ENCODE measurements around the gene ARHGEF17.
"Not testable (repeated sequence)": the region's sequence is repeated elsewhere in the genome, so short reads cannot be mapped to it uniquely, and the experiment has no call there.

Gene ARHGEF17

DNA sequence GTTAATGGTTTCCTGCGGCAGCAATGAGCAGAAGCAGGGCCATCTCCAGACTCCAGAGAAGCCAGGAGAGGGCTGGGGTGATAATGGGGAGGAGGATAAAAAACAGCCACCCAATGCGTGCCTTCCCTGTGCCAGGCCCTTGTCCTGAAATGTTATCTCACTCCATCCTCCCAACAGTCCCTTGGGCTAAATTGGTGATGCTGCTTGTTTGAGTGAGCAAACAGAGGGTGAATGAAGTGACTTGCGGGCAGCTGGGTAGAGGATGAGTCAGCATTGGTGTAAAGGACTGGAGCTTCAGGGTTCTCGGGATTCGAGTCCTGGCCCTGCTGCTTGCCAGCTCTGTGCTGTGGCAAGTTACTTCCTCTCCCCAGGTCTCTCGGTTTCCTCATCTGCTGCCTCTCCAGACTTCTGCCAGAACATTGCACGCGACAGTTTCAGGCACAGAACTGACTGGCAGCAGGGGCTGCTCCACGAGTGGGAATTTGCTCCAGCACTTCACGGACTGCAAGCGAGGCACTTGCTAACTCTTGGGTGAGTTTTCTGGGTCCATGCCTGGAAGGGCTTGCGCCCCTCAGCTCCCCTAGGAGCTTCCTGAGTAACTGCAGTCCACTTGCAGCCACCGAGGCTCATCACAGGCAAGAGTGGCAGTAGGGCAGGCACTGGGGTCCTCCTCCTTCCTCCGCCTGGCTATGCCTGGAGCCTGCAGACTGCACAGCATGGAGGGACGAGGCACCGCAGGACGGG, 36.0 kb upstream of the ARHGEF17 start, which contains the start of gene P2RY6:
TSS of gene P2RY6 (plus strand) at position 403 of the 744 bp plus-strand sequence. CDS start 24,181 bp downstream, outside the sequence.
- DNase-seq, result no peak

DNA sequence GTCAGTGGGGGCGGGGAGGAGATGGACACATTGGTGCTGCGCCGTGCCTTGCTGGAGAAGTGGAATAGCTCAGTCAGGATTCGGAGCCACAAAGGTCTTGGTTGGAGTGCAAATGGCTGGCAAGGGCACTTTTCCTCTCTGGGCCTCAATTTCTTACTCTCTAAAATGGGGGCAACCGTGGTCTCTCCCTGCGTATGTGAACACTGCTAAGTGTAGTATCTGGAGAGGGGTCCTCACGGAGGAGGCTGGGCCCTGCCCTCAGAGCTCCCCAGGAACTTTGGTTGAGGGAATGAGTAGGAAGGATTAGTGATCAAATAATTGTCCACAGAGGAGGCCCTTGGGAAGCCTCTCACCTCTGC, 35.4 kb upstream of the ARHGEF17 start:
- DNase-seq, result no peak

DNA sequence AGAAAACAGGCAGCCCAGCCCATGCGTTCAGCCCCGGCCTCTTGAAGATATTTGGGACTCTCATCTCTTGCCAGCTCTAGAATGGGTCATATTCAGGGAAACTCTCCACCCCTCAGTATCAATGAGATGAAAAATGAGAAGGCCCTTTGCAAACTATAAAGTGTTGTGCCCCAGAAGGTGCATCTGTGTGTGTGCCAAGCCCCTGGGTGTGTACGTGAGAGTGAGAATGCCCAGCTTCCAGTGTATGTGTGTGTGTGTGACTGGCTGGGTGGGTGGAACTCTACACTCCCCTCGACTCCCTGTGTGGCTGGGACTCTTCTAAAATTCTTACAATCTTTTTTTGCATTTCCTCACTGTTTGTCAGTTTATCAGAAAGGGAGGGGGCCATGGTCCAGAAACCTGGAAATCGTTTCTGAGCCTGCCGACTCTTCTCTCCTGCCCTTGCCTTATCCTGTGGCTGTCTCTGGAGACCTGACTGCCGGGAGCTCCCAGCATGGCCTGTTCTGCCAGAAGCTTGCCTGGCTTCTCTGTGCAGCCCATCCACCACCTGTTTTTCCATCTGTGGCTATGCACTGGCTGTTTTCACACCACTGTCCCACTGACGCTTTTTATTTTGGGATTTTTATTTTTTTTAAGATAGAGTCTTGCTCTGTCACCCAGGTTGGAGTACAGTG, 34.7 kb upstream of the ARHGEF17 start:
- DNase-seq, result no peak

DNA sequence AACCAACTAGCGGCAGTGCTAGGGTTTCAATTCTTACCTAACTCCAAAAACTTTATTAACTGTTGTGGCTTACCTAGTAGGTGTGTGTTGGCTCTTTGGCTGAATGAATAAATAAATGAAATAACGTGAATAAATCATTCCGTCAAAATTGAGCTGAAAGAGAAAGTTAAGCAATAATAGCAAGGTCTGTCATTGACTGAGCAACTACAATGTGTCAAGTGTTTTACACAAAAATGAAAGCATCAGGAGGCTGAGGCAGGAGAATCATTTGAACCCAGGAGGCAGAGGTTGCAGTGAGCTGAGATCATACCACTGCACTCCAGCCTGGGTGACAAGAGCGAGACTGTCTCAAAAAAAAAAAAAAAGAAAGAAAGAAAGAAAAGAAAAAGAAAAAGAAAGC, 33.9 kb upstream of the ARHGEF17 start:
- DNase-seq, result not testable (repeated sequence)

DNA sequence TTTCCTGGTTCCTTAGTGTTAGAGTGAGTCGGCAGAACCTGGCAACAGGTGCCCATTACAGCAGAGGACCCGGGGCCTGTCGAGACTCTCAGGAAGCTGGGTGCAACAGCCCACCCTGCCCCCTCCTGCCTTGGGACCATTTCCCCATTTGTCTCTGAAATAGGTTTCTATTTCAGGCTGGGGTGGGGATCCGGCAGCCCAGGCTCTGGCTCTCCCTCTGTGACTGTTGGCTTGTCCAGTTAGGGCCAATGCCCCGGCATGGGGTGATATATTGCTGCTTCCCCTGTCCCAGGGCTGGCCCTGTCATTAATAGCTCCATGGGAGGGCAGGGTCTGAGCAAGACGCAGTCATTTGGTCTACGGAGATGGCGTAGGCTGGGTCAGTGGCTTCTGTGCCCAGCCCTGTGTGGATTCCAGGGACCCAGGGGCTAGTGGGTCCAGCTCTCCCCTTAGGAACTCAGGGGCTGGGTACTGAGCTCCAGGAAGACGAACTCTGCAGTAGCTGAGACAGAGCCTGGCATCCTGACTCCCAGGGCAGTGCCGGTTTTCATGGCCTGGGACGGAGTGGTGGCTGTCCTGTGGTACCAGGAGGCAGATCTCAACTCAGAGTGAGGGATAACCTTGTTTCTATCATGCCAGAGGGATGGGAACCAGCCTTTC, 33.2 kb upstream of the ARHGEF17 start:
- no peak for DNase-seq

DNA sequence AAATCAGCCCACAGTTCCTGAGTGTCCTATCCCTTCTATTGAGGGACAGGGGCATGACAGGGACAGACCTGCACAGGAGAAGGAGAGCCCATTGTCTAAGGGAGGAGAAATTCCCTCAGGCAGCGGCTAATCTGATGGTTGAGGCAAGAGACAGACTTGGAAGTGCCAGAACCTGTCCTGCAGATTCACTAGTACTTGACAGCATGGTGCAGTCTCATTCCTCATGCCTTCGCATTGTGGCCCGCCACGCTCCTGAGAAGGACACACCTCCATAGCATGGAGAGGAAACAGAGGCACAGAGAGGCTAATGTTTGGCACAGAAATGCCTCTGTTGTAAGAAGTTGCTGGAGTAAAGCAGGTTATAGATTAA, 32.7 kb upstream of the ARHGEF17 start:
- DNase-seq, result no peak

DNA sequence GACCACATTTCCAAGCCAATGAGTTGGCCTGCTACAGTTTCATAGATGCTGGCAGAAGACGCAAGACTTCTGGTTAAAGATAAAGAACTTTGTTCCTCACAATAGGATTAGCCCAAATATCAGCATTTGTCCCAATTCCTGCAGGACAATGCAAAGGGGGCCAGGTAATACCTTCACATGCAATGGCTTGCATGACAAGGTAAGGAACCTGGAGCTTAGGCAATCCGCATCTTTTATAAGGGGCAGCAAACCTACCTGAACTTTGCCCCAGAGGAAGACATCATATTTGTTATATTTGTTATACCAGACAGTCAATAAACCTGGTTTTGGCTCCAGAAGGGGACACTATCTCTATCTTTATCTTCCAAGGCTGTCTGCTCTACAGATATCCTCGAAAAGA, 30.6 kb upstream of the ARHGEF17 start:
- no peak for DNase-seq

DNA sequence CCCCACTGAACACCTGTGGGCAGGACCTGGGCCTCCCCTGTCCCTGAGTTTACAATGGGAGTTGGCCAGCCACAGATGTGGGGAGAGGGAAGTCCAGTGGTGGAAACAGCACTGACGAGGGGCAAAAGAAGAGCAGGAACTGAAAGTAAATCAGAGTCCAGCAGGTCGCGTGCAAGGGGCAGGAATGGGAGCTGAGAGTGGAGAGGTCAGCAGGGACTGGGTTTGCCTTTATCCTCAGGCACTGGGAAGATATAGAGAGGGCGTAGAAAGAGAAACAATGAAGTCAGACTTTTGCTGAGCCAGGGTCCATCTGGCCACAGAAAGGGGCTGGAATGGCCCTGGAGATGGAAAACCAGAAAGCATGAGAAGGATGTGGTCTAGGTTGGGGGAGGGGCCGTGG, 27.4 kb upstream of the ARHGEF17 start:
- DNase-seq, result no peak

DNA sequence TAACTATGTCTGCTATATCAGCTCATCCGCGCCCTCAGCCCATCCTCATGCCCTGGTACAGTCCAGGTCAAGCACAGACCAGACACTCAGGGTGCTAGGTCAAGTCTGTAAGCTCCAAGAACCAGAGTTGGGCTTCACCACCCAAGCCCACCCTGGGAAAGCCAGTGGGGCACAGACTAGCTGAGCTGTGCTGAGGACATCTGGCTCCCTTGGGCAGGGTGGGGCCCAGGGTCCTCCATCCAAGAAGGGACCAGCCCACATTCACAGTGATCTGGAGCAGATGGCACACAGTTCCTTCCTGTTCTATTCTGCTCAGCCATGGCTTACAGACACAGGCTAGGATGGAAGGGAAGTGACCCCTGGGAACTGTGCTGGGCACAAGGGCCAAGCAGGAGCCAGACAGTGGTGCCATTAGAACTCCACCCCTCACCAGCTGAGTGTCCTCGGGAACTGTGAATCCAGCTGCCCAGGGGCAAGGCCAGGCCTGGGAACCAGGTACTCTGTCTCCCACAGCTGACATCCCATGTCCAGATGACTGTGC, 26.8 kb upstream of the ARHGEF17 start:
- no peak for DNase-seq

DNA sequence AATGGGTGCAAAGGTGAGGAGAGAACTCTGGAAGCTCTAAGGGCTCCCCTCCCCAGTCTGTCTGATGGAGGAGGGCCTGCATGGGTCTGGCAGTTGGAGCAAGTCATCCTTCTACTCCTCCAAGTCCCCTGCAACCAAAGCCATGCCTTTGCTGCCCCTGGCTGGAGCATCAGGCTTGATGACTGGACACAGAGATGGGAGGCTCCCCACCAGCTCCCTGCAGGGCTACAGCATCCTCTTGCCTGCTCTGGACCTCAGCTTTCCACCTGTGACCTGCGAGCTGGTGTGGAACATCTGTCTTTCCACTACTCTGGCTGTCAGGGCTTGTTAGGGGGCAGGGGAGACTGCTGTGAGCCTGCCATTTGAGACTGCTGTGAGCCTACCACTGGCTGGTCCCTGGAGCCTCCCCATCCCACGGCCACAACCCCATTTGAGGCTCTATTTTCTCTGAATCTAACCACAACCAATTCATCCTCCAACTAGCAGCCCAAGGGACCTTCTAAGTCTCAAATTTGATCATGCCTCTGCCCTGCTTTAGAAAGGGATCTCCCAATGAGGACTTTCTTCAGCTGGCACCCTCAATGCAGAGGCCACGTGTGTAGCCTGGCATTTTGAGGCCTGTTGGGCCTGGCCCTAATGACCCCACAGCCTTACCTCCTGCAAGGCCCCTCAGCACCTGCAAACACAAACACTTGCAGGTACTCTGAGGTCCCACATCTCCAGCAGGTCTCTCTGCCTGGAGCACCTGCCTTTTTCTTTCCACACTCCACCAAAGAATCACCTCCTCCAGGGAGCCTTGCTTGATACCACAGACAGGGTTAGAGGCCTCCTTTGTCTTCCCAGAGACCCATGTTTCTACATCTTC, 26.0 kb upstream of the ARHGEF17 start:
- no peak for DNase-seq

DNA sequence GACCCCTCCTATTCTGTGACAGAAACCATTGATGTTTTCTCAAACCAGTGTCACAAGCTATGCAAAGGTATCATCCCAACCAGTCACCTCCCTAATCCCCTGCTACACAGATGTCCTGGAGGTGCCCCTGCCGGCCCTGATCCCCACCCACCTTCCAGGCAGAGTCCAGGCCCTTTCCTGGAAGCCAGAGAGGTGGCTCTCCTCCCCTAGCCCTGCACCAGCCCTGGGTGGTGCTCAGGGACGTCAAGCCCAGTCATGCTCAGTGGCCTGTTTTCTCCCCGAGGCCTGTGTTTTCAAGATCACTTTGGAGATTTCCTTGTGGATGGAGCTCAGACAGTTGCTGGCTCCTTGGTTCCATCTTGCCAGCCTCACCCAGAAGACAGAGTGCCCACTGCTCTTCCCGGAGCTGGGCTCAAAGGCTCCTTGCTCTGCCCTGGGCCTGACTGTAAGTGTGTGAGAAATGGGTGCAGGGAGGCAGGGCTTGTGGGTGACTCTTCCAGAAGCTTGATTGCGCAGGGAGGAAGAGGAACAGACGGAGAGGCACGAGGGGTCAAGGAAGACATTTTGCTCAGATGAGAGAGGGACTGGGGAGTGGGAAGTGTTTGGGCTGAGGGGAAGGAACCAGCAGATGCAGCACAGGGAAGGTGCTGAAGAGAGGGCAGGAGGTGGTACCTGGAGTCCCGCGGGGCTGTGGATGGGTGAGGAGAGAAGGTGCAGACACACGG, 24.6 kb upstream of the ARHGEF17 start:
- DNase-seq, result no peak

DNA sequence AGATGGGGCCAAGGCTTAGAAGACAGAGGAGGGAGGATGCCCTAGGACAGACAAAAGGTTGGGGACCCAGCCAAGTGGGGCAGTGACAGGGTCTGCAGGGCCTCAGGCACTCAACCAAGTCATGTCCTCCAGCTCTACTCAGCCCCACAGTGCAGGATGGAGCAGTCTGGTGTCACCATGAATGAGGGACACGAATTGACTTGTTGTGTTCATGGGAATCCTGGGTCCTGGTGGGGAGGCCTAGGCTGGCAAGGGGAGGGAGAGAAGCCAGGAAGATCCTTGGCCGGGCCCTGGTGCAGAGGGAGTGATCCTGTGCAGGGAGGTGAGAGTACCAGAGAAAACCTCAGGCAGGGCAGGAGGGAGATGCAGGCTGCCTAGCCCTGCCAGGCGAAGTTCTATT, 24.0 kb upstream of the ARHGEF17 start:
- no peak for DNase-seq

DNA sequence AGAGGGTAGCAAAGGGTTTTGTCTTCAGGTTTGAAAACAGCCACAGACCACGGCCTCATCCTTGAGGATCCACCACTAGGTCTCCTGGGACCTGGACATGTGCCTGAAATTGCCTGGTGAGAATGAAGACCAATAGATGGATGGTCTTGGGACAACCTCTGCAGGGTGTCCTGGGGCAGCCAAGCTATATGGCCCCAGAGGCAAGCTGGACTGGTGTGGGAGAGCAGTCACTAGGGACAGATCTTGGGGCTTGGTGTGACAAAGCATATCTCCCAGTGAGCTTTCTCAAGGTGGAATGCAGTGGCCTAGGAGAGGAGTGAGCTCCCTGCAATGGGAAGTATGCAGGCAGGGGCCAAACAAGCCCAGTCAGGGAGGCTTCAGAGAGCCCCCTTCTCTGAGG, 22.4 kb upstream of the ARHGEF17 start:
- no peak for DNase-seq

DNA sequence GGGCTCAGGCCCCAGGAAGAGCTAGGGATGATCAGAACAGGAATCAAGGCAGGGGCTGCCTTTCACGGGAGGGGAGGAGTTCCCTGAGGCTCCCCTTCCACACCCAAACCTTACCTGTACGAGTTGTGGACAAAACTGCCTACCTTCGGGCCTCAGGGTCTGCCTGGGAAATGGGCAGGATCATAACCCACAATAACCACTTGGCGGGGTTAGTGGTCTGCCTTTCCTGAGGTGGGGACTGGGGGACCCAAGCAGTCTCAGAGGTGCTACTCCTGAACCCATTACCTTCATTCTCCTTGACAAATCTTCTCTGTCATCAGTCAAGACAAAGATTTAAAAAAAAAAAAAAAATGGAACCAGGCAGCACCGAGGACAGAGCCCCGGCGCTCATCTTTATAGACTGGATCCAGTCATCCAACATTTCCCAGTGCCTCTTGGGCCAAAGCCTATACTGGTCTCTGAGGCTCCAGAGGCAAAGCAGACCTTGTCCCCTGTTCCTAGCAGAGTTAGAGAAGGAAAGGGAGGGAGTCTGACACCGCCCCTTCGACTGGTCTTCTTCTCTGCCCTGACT, 21.8 kb upstream of the ARHGEF17 start:
- no peak for DNase-seq

DNA sequence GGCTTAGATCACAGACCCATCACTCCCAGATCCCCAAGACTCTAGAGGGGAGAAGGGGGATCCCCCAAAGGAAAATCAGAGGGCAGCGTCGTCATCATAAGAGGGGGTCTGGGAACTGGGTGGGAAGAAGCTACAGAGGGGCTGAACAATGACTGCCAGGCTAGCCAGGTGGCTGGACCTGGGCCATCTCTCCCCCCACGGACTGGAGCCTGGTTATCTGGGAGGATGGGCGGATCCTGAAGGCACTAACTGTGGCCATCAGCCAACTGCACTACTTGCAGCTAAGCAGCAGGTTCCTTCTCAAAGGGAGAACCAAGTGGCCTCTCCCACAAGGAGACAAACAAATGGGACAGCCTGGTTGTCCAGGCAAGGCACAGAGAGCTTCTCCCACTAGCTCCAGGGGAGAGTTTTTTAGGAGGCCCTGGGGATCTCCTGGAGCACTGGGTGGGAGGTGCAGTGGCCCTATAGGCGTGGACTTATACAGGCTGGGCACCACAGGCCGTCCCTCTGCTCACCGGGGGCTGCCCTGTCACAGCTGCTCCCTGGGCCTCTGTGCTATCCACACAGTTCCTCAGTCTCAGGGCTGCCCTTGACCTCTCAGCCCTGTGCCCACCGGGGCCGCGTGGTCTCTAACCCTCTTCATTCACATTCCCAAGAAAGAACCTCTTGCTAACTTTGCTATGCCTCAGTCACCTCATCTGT, 20.5 kb upstream of the ARHGEF17 start:
- DNase-seq, result no peak

DNA sequence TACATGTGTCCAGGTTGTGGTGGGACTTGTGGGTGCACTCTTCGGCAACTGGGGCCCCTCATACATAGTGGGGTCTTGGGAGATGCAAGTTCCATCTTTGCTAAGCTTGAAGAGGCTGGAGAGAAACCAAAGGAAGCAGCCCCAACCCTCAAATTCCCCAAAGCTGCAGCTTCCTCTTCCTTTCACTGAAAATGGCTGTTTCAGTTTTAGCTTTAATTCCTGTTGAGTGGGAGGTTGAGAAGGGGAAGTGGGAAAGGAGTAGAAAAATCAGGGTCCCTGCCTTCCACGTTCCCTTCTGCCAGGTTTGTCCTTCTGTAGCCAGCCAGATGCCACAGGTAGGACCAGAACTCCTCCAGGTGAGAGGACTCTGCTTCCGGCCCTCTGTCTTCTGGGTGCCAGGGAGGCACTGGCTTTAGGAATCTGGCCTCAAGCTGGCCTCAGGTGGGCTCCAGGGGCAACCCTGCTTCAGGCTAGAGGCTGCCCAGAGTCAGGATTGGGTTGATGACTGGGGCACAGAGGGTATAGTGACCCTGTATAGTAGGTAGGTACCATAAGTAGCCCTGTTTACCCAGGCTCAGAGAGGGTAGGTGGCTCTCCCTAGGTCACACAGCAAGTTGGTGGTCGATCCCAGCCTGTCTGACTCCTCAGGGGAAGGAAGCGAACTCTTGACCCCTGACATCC, 19.7 kb upstream of the ARHGEF17 start:
- DNase-seq, result no peak

DNA sequence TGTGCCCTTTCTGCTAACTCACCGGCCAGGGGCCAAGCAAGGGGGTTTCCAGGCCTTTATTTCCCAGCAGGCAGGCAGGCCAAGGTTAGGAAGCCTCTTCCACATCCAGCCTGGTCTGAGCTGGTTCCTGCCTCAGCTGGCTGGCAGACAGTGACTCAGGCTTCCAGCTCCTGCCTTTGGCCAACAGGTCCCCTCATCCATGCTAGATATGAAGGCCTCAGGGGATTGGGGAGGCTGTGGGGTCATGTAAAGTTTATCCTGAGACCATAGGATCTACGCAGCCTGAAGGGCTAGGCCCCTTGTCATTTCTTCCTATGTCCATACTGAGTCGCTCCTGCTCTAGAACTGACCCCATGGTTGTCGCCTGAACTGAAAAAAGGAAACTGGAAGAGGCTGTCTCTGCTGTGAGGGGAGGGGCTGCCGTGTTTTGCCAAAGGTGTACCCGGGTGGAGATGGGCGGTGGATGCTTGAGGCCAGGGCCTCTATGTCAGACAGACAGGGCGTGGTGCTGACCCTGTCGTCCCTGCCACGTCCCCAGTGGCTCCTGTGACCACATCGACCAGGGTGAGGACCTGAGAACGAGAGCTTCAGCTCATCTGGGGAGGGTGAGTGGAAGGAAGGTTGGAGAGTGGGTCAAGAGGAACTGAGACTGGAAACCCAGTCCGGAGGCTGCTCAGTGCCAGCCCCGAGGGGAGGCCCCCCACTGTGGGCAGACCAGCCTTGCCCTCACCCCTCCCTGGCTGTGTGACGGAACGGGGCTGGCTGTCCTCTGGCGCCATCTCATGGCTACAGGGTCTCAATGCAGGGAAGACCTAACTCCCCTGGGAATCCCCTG, 19.0 kb upstream of the ARHGEF17 start:
- DNase-seq, result peak; percentile 43

DNA sequence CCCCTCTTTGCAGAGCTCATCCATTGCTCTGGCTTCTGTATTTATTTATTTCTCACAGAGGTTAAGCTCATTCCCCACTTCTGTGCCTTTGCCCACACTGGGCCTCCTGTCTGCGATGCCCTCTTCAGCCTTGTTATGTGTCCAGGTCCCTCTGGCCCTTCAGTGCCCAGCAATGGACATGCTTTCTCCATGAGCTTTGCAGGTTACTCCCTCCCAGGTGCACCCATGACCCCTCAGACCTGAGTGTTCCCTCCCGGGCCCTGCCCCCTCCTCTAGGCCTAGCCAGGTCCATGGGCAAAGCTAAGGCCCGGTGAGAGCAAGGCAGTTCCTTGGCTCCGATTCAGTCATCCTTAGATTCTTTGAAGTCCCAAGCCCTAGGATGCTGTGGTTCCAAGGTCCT, 17.5 kb upstream of the ARHGEF17 start:
- no peak for DNase-seq

DNA sequence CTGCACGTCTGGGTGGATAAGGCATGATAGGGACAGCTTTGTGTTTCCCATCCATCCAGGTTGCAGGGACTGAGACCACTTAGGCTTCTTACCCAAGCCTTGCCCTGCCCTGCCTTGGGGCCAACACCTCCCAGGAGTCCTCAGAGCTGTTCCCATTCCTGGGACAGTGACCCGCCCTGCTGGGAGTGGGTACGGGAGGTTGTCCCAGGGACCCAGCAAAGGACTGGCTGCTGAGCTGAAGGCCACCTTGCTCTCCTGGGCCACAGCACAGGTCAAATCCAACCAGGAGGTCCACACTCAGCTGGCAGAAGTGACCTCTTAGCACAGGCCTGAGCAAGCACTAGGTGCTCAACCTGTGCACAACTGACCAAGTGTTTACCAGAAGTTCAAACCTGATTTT, 16.9 kb upstream of the ARHGEF17 start:
- no peak for DNase-seq
